GM18526 (cell line): ENCODE data around the gene SLX9.

ENCODE experiments used
- POLR2A ChIP-seq: IDR thresholded peaks from 3 replicates; pipeline ENCODE4 v1.6.1; 2011; ENCODE audit not compliant: insufficient read length; ENCODE audit errors: extremely low read depth

SLX9 gene

GRCh38 chr21:45010860-45011259, 71.0 kb downstream of the SLX9 start:
- no peak for TF ChIP-seq POLR2A

- no peak for TF ChIP-seq POLR2A
Observed at GRCh38 chr21:45011426-45011825, 71.6 kb downstream of the SLX9 start.

GRCh38 chr21:45011911-45012661, 72.3 kb downstream of the SLX9 start:
- TF ChIP-seq POLR2A, result no peak

- no peak for TF ChIP-seq POLR2A
Observed at GRCh38 chr21:45012662-45013259, 72.9 kb downstream of the SLX9 start.

- no peak for TF ChIP-seq POLR2A
Observed at GRCh38 chr21:45013260-45013841, 73.5 kb downstream of the SLX9 start.

- TF ChIP-seq POLR2A, result no peak
Observed at GRCh38 chr21:45014747-45015468, 75.1 kb downstream of the SLX9 start.

- no peak for TF ChIP-seq POLR2A
Observed at GRCh38 chr21:45015469-45015860, 75.6 kb downstream of the SLX9 start.

GRCh38 chr21:45016031-45016405, 76.2 kb downstream of the SLX9 start:
- TF ChIP-seq POLR2A, result no peak

- TF ChIP-seq POLR2A, result no peak
Observed at GRCh38 chr21:45016406-45017038, 76.7 kb downstream of the SLX9 start.

- TF ChIP-seq POLR2A, result no peak
Observed at GRCh38 chr21:45017039-45017960, 77.5 kb downstream of the SLX9 start.

- no peak for TF ChIP-seq POLR2A
Observed at GRCh38 chr21:45018131-45019075, 78.6 kb downstream of the SLX9 start.

- no peak for TF ChIP-seq POLR2A
Observed at GRCh38 chr21:45019076-45019886, 79.5 kb downstream of the SLX9 start.
